Ecto neural progenitor cell (in vitro differentiated cells): ENCODE data around the gene NUP155.
A peak's percentile ranks its signal among the peaks of the same experiment; 100 is the strongest.
"Not testable (repeated sequence)": the region's sequence is repeated elsewhere in the genome, so short reads cannot be mapped to it uniquely, and the experiment has no call there.

ENCODE experiments used
- DNase-seq: peaks from one replicate; pipeline ENCODE4 v3.0.0-alpha.2; 2018; ENCODE audit warnings: low spot score

NUP155 gene

DNA sequence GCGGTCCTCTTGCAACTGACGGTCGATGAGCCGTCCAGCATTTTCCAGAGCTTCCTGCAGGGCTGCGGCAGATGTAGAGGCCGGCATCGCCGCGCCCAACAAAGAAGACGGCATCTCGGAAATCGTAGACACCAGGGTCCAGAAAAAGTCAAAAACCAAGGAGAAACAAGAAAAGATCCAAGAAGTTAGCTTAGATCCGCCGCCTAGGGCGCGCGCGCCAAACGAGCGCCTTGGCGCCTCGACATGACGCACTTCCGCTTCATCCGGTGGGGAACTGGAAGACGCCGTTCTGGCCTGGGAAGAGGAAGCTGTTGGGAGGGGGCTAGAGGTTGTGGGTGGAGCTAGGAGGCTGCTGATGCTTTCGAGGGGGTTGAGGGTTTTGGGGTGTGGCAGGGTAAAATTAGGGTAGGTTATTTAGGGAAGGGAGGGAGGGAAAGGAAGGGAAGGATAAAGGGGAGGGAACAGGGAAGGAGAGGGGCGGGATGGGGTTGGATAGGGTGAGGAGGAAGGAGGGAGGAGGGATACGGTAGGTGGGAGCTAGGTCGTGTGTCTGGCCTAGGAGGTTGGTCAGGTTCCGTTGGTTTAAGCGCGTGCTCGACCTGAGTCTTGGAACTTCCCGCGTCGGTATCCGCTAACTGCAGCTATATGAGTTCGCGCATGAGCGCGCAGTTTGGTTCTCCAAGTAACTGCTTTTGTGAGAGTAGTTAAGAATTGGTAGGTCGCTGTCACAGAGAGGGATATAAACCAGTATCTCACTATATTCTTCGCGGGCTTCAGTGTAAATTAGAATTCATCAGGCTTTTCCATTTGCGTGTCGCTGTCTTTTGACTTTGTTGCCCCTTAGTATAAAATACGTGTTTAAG, at the start of gene NUP155:
Gene NUP155, minus strand, starts transcription at position 243 of the 863 bp plus-strand sequence. Its CDS starts 129 bp downstream, at position 114.
- DNase-seq: peak; percentile 92

DNA sequence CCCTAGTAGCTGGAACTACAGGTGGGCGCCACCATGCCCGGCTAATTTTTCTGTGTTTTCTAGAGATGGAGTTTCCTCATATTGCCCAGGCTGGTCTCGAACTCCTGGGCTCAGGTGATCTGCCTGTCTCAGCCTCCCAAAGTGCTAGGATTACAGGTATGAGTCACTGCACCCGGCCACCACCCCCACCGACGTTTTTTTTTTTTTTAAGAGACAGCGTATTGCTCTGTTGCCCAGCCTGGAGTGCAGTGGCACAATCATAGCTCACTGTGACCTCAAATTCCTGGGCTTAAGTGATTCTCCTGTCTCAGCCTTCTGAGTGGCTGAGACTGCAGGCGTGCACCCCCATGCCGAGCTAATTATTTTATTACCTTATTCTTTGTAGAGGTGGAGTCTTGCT, 46.4 kb upstream of the NUP155 start:
- no peak for DNase-seq

GRCh38 chr5:37415456-37415855, 44.5 kb upstream of the NUP155 start:
- DNase-seq: not testable (repeated sequence)

GRCh38 chr5:37412515-37412914, 41.6 kb upstream of the NUP155 start:
- no peak for DNase-seq

DNA sequence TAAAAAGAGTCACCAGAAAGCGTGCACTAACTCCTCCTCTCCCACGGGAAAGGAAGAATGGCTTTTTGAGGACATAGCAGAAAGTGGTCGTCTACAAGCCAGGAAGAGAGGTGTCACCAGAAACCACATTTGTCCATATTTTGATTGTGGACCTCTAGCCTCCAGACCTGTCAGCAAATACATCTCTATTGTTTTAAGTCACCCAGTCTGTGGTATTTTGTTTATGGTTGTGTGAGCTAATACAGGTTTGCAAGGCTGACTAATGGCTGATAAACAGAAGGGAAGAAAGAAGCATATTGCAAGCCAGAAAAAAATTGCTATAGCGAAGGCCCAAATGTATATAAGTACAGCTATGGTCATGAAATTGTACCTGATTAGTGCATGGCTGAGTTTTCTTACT, 29.6 kb upstream of the NUP155 start:
- no peak for DNase-seq

- no peak for DNase-seq
Measured at GRCh38 chr5:37396352-37396751, 25.4 kb upstream of the NUP155 start.

DNA sequence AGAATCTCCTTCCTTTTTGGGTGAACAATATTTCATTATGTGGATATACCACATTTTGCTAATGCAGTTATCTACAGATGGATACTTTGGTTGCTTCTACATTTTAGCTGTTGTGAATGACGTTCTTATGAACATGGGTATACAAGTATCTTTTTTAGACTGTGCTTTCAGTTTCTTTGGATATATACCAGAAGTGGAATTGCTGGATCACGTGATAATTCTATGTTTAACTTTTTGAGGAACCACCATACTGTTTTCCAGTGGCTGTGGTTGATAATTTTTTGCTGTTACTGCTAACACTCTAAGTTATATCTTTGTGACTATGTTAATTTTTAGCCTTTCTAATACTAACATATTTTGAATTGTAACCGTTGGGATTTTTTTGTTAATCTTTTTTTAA, 20.7 kb upstream of the NUP155 start:
- DNase-seq: no peak

- DNase-seq: peak; percentile 88
Measured at GRCh38 chr5:37379100-37379628, 8.3 kb upstream of the NUP155 start, which contains the start of gene WDR70. WDR70 (plus strand) TSS chr5:37379318; CDS start chr5:37379368, 50 bp downstream.

- not testable (repeated sequence) for DNase-seq
Measured at GRCh38 chr5:37378066-37378465, 7.2 kb upstream of the NUP155 start.

- DNase-seq: no peak
Measured at GRCh38 chr5:37375091-37375490, 4.2 kb upstream of the NUP155 start.

- DNase-seq: no peak
Measured at GRCh38 chr5:37370550-37370863, 399 bp downstream of the NUP155 start.

- no peak for DNase-seq
Measured at GRCh38 chr5:37355161-37355560, 15.7 kb downstream of the NUP155 start.

GRCh38 chr5:37342741-37343140, 28.2 kb downstream of the NUP155 start:
- DNase-seq: not testable (repeated sequence)

- DNase-seq: not testable (repeated sequence)
Measured at GRCh38 chr5:37334754-37335153, 36.2 kb downstream of the NUP155 start.

DNA sequence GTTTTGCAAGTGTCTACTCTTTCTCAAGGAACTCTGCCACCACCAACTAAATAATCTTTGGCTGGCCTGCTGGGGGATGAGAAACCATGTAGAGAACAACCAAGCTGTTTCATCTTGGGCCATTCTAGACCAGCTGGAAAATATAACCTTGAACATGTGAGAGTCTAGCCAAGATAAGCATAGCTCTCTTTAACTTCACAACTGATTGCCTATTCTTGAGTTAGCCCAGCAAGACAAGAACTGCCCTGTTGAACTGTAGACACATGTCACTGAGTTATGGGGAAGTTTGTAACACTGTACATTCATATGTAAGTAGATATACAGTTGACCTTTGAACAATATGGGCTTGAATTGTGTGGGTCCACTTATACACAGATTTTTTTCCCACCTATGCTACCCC, 44.4 kb downstream of the NUP155 start:
- no peak for DNase-seq

- DNase-seq: no peak
Measured at GRCh38 chr5:37323607-37324006, 47.3 kb downstream of the NUP155 start.

GRCh38 chr5:37319037-37319782, 51.7 kb downstream of the NUP155 start:
- no peak for DNase-seq

DNA sequence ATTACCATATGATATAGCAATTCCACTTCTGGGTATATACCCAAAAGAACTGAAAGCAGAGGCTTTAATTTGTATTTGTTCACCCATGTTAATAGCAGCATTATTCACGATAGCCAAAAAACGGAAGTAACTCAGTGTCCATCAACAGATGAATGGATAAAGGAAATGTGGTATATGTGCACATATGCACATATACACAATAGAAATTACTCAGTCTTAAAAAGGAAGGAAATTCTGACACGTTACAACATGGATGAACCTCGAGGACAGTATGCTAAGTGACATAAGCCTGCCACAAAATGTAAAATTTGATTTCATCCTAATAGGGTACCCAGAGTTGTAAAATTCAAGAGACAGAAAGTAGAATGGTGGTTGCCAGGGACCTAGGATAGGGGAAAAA, 54.9 kb downstream of the NUP155 start:
- DNase-seq: no peak

DNA sequence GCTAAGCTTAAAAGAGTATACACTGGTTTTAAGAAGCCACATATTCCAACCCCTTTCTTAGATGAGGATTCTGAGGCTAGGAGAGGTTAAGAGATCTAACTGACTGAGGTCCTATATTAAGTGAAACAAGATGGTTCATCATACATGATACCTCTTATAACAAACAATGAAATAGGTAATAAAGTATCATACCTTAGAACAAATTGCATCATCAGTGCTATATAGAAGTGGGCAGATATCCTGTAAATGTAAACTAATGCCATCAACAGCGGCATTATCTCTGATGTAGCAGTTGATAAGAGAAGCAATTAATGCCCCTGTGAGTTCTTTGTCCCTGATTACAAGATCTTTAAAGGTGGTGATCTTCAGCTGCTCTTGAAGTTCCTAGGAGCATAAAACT, 60.5 kb downstream of the NUP155 start:
- no peak for DNase-seq

DNA sequence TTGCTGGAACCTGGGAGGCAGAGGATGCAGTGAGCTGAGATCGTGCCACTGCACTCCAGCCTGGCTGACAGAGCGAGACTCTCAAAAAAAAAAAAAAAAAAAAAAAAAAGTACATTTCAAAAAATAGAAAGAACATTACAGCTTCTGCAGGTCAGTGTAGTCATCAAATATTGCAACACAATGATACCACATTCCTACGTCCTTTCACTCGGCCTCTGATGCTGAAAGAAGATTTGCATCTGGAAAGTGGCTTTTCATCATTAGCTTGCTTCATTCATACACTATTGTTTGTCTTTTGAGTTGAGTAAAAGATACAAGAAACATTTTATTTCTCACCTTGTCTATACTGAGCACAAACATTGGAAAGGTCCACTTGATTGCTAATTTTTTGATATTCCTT, 62.1 kb downstream of the NUP155 start:
- DNase-seq: no peak

- no peak for DNase-seq
Measured at GRCh38 chr5:37304888-37305287, 66.0 kb downstream of the NUP155 start.

GRCh38 chr5:37296313-37296712, 74.6 kb downstream of the NUP155 start:
- not testable (repeated sequence) for DNase-seq

DNA sequence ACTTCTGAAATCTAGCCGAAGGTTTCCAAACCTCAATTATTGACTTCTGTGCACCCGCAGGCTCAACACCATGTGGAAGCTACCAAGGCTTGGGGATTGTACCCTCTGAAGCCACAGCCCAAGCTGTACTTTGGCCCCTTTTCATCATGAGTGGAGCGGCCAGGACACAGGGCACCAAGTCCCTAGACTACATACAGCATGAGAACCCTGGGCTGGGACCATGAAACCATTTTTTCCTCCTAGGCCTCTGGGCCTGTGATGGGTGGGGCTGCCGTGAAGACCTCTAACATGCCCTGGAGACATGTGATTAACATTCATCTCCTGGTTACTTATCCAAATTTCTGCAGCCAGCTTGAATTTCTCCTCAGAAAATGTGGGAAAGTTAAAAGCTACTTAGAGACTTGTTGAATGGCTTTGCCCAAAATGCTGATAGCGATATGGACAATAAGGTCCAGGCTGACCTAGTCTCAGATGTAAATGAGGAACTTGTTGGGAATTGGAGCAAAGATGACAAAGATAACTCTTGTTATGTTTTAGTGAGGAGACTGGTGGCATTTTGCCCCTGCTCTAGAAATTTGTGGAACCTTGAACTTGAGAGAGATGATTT, 87.6 kb downstream of the NUP155 start:
- no peak for DNase-seq
